Parathyroid adenoma (tissue), 2 donors: ENCODE data around the gene HPGD.

Experiments
- H2AFZ ChIP-seq: fragments of 300-600 bp; sonication (generic); one replicate; pipeline ENCODE4 v1.7.0; 2017; ENCODE audit warnings: antibody characterized with exemption, mild to moderate bottlenecking
- H3K27ac ChIP-seq: fragments of 300-600 bp; sonication (generic); one replicate; pipeline ENCODE4 v1.7.0; 2017
- H3K27me3 ChIP-seq: fragments of 300-600 bp; sonication (generic); one replicate; pipeline ENCODE4 v1.7.0; 2017; ENCODE audit warnings: low read length; ENCODE audit not compliant: control insufficient read depth, insufficient read depth
- H3K36me3 ChIP-seq: fragments of 300-600 bp; sonication (generic); one replicate; pipeline ENCODE4 v1.7.0; 2017; ENCODE audit warnings: low read length; ENCODE audit not compliant: control insufficient read depth, insufficient read depth
- H3K4me1 ChIP-seq: fragments of 300-600 bp; sonication (generic); one replicate; pipeline ENCODE4 v1.7.0; 2017; ENCODE audit warnings: control low read depth
- H3K4me2 ChIP-seq: fragments of 300-600 bp; sonication (generic); one replicate; pipeline ENCODE4 v1.7.0; 2017; ENCODE audit warnings: low read length
- H3K4me3 ChIP-seq: fragments of 300-600 bp; sonication (generic); one replicate; pipeline ENCODE4 v1.7.0; 2017; ENCODE audit warnings: low read depth, low read length
- H3K79me2 ChIP-seq: fragments of 300-600 bp; sonication (generic); one replicate; pipeline ENCODE4 v1.7.0; 2017; ENCODE audit warnings: control low read depth
- H3K9ac ChIP-seq: fragments of 300-600 bp; sonication (generic); one replicate; pipeline ENCODE4 v1.7.0; 2017; ENCODE audit warnings: mild to moderate bottlenecking
- H3K9me3 ChIP-seq: fragments of 300-600 bp; sonication (generic); one replicate; pipeline ENCODE4 v1.7.0; 2017; ENCODE audit warnings: low read length; ENCODE audit not compliant: control insufficient read depth
- TF ChIP-seq, protein P1 (sequence below): fragments of 300-600 bp; sonication (generic); IDR thresholded peaks from one replicate; pipeline ENCODE4 v1.7.0; 2017; ENCODE audit warnings: antibody characterized with exemption, mild to moderate bottlenecking
- donor health status: primary hyperparathyroidism.

HPGD gene

DNA sequence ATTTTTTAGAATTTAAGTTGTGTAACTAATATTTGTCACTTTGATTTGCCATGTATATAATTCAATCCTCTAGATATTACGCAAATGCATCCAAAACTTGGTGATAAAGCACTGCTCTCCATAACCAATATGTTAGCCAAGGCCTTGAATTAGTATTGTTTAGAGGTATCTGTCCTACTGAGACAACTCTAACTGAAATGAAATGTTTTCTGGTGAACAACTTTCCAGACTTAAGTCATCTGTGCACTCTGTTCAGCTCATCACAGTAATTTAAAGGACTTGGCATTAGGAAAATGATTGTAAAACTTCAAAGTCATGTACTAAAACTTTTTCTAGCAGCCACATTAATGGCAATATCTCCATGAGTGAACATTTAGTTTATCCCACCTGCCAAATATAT is 73.1 kb downstream of the HPGD start:
- no peak overlapping the region for H3K27ac ChIP-seq
- H2AFZ ChIP-seq: no peak overlapping the region
- H3K4me1 ChIP-seq: no peaks in the 10 kb centered on the region

DNA sequence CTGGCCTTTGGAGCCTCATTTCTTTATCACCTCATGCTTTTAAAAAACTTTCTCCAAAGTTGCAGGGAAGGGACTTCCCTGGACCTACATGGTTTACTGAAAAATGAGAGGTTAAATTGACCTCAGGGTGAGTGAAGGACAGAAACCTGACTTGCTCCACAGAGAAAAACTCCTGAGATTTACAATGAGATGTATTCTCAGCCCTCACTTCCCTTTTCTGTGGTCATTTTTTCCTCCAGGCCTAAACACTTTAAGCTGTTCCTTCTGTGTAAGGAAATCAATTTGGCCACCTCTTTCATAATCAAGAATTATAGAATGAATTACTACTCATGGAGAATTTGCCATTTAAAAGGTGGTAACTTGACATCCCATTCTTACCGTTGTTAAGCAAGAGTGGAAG is 77.9 kb downstream of the HPGD start:
- no peaks in the 10 kb centered on the region for H3K4me1 ChIP-seq
- H3K4me2 ChIP-seq: no peak overlapping the region
- H3K9ac ChIP-seq: no peak overlapping the region
- no peaks in the 10 kb centered on the region for H3K27me3 ChIP-seq
- H3K79me2 ChIP-seq: no peaks in the 10 kb centered on the region
- TF ChIP-seq, protein P1, sequence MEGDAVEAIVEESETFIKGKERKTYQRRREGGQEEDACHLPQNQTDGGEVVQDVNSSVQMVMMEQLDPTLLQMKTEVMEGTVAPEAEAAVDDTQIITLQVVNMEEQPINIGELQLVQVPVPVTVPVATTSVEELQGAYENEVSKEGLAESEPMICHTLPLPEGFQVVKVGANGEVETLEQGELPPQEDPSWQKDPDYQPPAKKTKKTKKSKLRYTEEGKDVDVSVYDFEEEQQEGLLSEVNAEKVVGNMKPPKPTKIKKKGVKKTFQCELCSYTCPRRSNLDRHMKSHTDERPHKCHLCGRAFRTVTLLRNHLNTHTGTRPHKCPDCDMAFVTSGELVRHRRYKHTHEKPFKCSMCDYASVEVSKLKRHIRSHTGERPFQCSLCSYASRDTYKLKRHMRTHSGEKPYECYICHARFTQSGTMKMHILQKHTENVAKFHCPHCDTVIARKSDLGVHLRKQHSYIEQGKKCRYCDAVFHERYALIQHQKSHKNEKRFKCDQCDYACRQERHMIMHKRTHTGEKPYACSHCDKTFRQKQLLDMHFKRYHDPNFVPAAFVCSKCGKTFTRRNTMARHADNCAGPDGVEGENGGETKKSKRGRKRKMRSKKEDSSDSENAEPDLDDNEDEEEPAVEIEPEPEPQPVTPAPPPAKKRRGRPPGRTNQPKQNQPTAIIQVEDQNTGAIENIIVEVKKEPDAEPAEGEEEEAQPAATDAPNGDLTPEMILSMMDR: no peak
- no peak overlapping the region for H3K4me3 ChIP-seq
- no peaks in the 10 kb centered on the region for H3K36me3 ChIP-seq
- H3K27ac ChIP-seq: no peak overlapping the region
- no peak overlapping the region for H2AFZ ChIP-seq
- H3K9me3 ChIP-seq: peaks cover 2% of the 10 kb centered on the region

More for the DNA sequence above, 73.1 kb downstream of the HPGD start:
- TF ChIP-seq, protein P1: no peak
- H3K9ac ChIP-seq: no peak overlapping the region
- H3K4me3 ChIP-seq: no peak overlapping the region
- no peaks in the 10 kb centered on the region for H3K79me2 ChIP-seq
- H3K27me3 ChIP-seq: no peaks in the 10 kb centered on the region
- no peak overlapping the region for H3K4me2 ChIP-seq
- H3K36me3 ChIP-seq: no peaks in the 10 kb centered on the region
- H3K9me3 ChIP-seq: peaks cover 2% of the 10 kb centered on the region
